ENCODE results near the gene APBA2.
"Not testable (repeated sequence)": the region's sequence is repeated elsewhere in the genome, so short reads cannot be mapped to it uniquely, and the experiment has no call there.

Gene APBA2

GRCh38 chr15:29016518-29016917, 130.7 kb downstream of the APBA2 start:
- no peak for DNase-seq

- DNase-seq: no peak
These were observed 132.5 kb downstream of the APBA2 start for GRCh38 chr15:29018120-29018805.

GRCh38 chr15:29018995-29019976, 133.5 kb downstream of the APBA2 start:
- DNase-seq: no peak

GRCh38 chr15:29021857-29022256, 136.1 kb downstream of the APBA2 start:
- no peak for DNase-seq

GRCh38 chr15:29024662-29025061, 138.9 kb downstream of the APBA2 start:
- DNase-seq: no peak

GRCh38 chr15:29025411-29025810, 139.6 kb downstream of the APBA2 start:
- not testable (repeated sequence) for DNase-seq

GRCh38 chr15:29028158-29028557, 142.4 kb downstream of the APBA2 start:
- DNase-seq: not testable (repeated sequence)

- DNase-seq: no peak
These were observed 143.9 kb downstream of the APBA2 start for GRCh38 chr15:29029651-29030195.

- DNase-seq: no peak
These were observed 145.9 kb downstream of the APBA2 start for GRCh38 chr15:29031502-29032228.

GRCh38 chr15:29032229-29032625, 146.5 kb downstream of the APBA2 start:
- DNase-seq: no peak

GRCh38 chr15:29032751-29033150, 147.0 kb downstream of the APBA2 start:
- no peak for DNase-seq

GRCh38 chr15:29034151-29034550, 148.4 kb downstream of the APBA2 start:
- no peak for DNase-seq

- no peak for DNase-seq
These were observed 149.0 kb downstream of the APBA2 start for GRCh38 chr15:29034593-29035335.

GRCh38 chr15:29035336-29036285, 149.8 kb downstream of the APBA2 start:
- DNase-seq: no peak

- DNase-seq: no peak
These were observed 152.4 kb downstream of the APBA2 start for GRCh38 chr15:29037997-29038705.

GRCh38 chr15:29039466-29040369, 153.9 kb downstream of the APBA2 start:
- DNase-seq: no peak

GRCh38 chr15:29040370-29040751, 154.6 kb downstream of the APBA2 start:
- DNase-seq: no peak

- DNase-seq: no peak
These were observed 158.1 kb downstream of the APBA2 start for GRCh38 chr15:29043736-29044502.
